ENCODE results near the gene TMEM86A.

- TF ChIP-seq CTCF (IDR thresholded peaks at IDR 0.05) (peak in 1 of 3 donors; percentile 35), POLR2A (IDR thresholded peaks at IDR 0.05) (no peak)
Measured at GRCh38 chr11:18721561-18722292, 23.1 kb downstream of the TMEM86A start.

All from lower leg skin (tissue), 3 donors.